Measurements from ENCODE around the gene WDR27.

The WDR27 gene

DNA sequence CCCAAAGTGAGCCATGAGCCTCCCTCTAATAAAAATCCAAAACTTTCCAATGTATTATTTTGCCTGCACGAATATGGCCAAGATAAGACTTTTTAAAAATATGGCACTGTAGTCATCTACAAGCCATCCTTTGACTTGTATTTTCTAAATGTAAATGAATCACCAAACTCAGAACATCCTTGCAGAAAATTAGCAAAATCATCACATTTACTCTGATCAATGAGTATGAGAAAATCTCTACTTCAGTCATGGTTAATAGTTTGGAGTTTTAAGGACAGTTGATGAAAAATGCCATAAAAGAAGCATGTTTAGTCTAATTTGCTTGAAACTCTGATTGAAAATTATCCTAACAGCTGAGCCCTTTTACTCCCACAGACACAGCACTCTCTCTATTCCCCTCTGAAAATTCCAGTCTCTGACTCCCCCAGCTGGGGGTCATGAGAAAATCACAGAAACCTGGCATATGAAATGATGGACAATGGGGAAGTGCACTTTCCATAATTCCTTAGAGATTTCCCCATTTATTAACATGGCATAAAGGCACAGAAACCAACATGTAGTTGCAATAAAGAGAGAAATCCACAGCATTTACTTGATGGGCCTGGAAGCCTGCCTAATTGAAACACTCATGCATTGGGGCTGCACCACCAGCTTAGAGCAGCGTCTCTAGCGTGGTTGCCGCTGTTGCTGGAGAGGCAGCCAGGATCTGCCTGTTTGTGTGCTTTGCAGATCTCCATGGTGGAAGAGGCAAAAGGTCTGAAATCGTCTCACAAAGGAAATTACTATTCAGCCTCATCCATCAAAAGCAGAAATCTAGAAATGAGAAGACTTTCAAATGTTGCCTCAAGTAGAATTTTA, 214.0 kb downstream of the WDR27 start:
- Histone ChIP-seq H3K27me3 (ENCODE audit: insufficient read depth, low read length, poor library complexity) (no peaks in the 10 kb centered on the region), H3K4me1 (ENCODE audit: control insufficient read depth, low read depth, low read length) (no peaks in the 10 kb centered on the region), H3K79me2 (ENCODE audit: control insufficient read depth, insufficient read depth, low read length) (no peaks in the 10 kb centered on the region), H3K4me2 (ENCODE audit: low read length) (no peak overlapping the region), H3K23ac (ENCODE audit: low read length) (no peak overlapping the region), H2BK120ac (ENCODE audit: low read depth, low read length) (no peak overlapping the region), H3K27ac (ENCODE audit: low read depth, low read length) (no peak overlapping the region), H3K9ac (ENCODE audit: low read length) (no peak overlapping the region), H3K36me3 (ENCODE audit: control insufficient read depth, insufficient read depth, low read length) (no peaks in the 10 kb centered on the region), H3K18ac (ENCODE audit: low read length) (no peak overlapping the region), H2BK5ac (ENCODE audit: low read length) (no peak overlapping the region), H4K5ac (ENCODE audit: low read length) (no peak overlapping the region), H3K4me3 (ENCODE audit: low read length) (no peak overlapping the region), H2AK5ac (ENCODE audit: low read length) (no peak overlapping the region), H3K4ac (ENCODE audit: low read depth, low read length) (no peak overlapping the region), H3K56ac (ENCODE audit: low read length) (no peak overlapping the region), H4K8ac (ENCODE audit: low read depth, low read length) (no peak overlapping the region), H3K79me1 (ENCODE audit: low read length) (no peaks in the 10 kb centered on the region), H2BK15ac (replicated peaks; ENCODE audit: low read depth) (no peak overlapping the region)
- peak; percentile 4 for DNase-seq
- WGBS (ENCODE audit: extremely low coverage, insufficient coverage, low lambda C conversion rate) = no CpG with 5 or more reads among the region's 5 CpGs

DNA sequence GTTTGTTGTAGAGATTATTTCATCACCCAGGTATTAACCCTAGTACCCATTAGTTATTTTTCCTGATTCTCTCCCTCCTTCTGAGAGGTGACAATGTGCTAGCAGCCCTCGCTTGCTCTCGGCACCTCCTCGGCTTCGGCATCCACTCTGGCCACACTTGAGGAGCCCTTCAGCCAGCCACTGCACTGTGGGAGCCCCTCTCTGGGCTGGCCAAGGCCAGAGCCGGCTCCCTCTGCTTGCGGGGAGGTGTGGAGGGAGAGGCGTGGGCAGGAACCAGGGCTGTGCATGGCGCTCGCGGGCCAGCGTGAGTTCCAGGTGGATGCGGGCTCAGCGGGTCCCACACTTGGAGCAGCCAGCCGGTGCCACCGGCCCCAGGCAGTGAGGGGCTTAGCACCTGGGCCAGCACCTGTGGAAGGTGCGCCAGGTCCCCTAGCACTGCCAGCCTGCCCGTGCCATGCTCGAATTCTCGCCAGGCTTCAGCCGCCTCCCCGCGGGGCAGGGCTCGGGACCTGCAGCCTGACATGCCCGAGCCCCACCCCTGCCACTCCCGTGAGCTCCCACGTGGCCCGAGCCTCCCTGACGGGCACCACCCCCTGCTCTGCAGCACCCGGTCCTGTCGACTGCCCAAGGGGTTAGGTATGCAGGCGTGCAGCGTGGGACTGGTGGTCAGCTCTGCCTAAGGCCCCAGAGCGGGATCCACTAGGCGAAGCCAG, 221.9 kb downstream of the WDR27 start:
- no peak overlapping the region for H3K4ac ChIP-seq (ENCODE audit: low read depth, low read length)
- no peaks in the 10 kb centered on the region for H3K27me3 ChIP-seq (ENCODE audit: insufficient read depth, low read length, poor library complexity)
- DNase-seq = no peak
- no peak overlapping the region for H4K5ac ChIP-seq (ENCODE audit: low read length)
- H2BK5ac ChIP-seq (ENCODE audit: low read length) = no peak overlapping the region
- WGBS (ENCODE audit: extremely low coverage, insufficient coverage, low lambda C conversion rate) = no CpG with 5 or more reads among the region's 34 CpGs
- no peaks in the 10 kb centered on the region for H3K79me1 ChIP-seq (ENCODE audit: low read length)
- no peak overlapping the region for H3K23ac ChIP-seq (ENCODE audit: low read length)
- no peak overlapping the region for H3K4me2 ChIP-seq (ENCODE audit: low read length)
- H3K18ac ChIP-seq (ENCODE audit: low read length) = no peak overlapping the region
- H3K9ac ChIP-seq (ENCODE audit: low read length) = no peak overlapping the region
- no peak overlapping the region for H3K27ac ChIP-seq (ENCODE audit: low read depth, low read length)
- H3K4me3 ChIP-seq (ENCODE audit: low read length) = no peak overlapping the region
- no peak overlapping the region for H2BK15ac ChIP-seq (replicated peaks; ENCODE audit: low read depth)
- H2AK5ac ChIP-seq (ENCODE audit: low read length) = no peak overlapping the region
- no peaks in the 10 kb centered on the region for H3K36me3 ChIP-seq (ENCODE audit: control insufficient read depth, insufficient read depth, low read length)
- H3K4me1 ChIP-seq (ENCODE audit: control insufficient read depth, low read depth, low read length) = no peaks in the 10 kb centered on the region
- no peaks in the 10 kb centered on the region for H3K79me2 ChIP-seq (ENCODE audit: control insufficient read depth, insufficient read depth, low read length)
- H2BK120ac ChIP-seq (ENCODE audit: low read depth, low read length) = no peak overlapping the region
- H4K8ac ChIP-seq (ENCODE audit: low read depth, low read length) = no peak overlapping the region
- H3K56ac ChIP-seq (ENCODE audit: low read length) = no peak overlapping the region

DNA sequence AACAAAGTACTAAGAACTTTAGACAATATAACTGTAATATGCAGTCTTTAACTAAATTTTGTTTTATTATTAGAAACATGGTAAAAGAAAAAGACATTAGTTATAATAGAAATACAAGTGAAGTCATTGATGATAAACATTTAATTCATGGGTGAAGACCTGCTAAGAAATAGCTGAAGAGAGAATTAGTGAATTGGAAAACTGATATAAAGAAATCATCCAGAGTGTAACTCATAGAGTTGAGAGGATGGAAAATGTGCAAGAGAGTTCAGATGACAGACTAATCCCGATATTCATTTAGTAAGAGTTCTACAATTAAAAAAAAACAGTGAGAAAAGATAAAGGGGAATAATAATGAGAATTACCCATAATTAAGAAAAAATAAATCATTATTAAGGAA, 227.5 kb downstream of the WDR27 start:
- Histone ChIP-seq H3K4me2 (ENCODE audit: low read length) (no peak overlapping the region), H4K5ac (ENCODE audit: low read length) (no peak overlapping the region), H3K56ac (ENCODE audit: low read length) (no peak overlapping the region), H2BK120ac (ENCODE audit: low read depth, low read length) (no peak overlapping the region), H2AK5ac (ENCODE audit: low read length) (no peak overlapping the region), H3K79me1 (ENCODE audit: low read length) (no peaks in the 10 kb centered on the region), H3K4me3 (ENCODE audit: low read length) (no peak overlapping the region), H3K9ac (ENCODE audit: low read length) (no peak overlapping the region), H2BK15ac (replicated peaks; ENCODE audit: low read depth) (no peak overlapping the region), H3K23ac (ENCODE audit: low read length) (no peak overlapping the region), H3K4me1 (ENCODE audit: control insufficient read depth, low read depth, low read length) (no peaks in the 10 kb centered on the region), H4K8ac (ENCODE audit: low read depth, low read length) (no peak overlapping the region), H3K27ac (ENCODE audit: low read depth, low read length) (no peak overlapping the region), H3K79me2 (ENCODE audit: control insufficient read depth, insufficient read depth, low read length) (no peaks in the 10 kb centered on the region), H3K18ac (ENCODE audit: low read length) (no peak overlapping the region), H3K4ac (ENCODE audit: low read depth, low read length) (no peak overlapping the region), H2BK5ac (ENCODE audit: low read length) (no peak overlapping the region), H3K27me3 (ENCODE audit: insufficient read depth, low read length, poor library complexity) (no peaks in the 10 kb centered on the region), H3K36me3 (ENCODE audit: control insufficient read depth, insufficient read depth, low read length) (no peaks in the 10 kb centered on the region)
- DNase-seq = no peak
- no CpG with 5 or more reads among the region's 1 CpG for WGBS (ENCODE audit: extremely low coverage, insufficient coverage, low lambda C conversion rate)

DNA sequence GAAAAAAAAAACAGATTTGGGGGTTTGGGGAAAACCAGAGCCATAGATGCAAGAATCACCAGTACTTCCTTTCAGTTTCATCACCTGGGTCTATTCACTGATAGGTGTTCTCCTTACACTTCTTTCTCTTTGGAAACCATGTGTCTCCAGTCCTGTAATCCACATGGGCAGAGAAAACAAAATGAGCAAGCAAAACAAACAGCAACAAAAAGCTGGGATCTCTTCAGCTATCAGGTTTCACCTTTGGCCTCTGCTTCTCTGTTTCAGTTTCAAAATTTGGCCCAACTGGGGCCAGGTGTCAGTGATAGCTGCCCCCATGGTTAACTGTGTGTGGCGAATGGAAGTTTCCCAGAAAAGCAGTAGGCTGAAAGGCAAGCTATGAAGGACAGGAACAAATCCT, 228.2 kb downstream of the WDR27 start:
- H3K18ac ChIP-seq (ENCODE audit: low read length) = no peak overlapping the region
- H3K23ac ChIP-seq (ENCODE audit: low read length) = no peak overlapping the region
- no peak overlapping the region for H2BK15ac ChIP-seq (replicated peaks; ENCODE audit: low read depth)
- H3K4me3 ChIP-seq (ENCODE audit: low read length) = no peak overlapping the region
- H3K27me3 ChIP-seq (ENCODE audit: insufficient read depth, low read length, poor library complexity) = no peaks in the 10 kb centered on the region
- no CpG with 5 or more reads among the region's 1 CpG for WGBS (ENCODE audit: extremely low coverage, insufficient coverage, low lambda C conversion rate)
- H3K79me1 ChIP-seq (ENCODE audit: low read length) = no peaks in the 10 kb centered on the region
- no peak overlapping the region for H4K5ac ChIP-seq (ENCODE audit: low read length)
- no peak overlapping the region for H2BK120ac ChIP-seq (ENCODE audit: low read depth, low read length)
- H3K4me2 ChIP-seq (ENCODE audit: low read length) = no peak overlapping the region
- no peaks in the 10 kb centered on the region for H3K36me3 ChIP-seq (ENCODE audit: control insufficient read depth, insufficient read depth, low read length)
- DNase-seq = no peak
- H3K4me1 ChIP-seq (ENCODE audit: control insufficient read depth, low read depth, low read length) = no peaks in the 10 kb centered on the region
- no peak overlapping the region for H3K9ac ChIP-seq (ENCODE audit: low read length)
- no peak overlapping the region for H3K56ac ChIP-seq (ENCODE audit: low read length)
- H3K79me2 ChIP-seq (ENCODE audit: control insufficient read depth, insufficient read depth, low read length) = no peaks in the 10 kb centered on the region
- no peak overlapping the region for H3K27ac ChIP-seq (ENCODE audit: low read depth, low read length)
- H3K4ac ChIP-seq (ENCODE audit: low read depth, low read length) = no peak overlapping the region
- H4K8ac ChIP-seq (ENCODE audit: low read depth, low read length) = no peak overlapping the region
- no peak overlapping the region for H2BK5ac ChIP-seq (ENCODE audit: low read length)
- H2AK5ac ChIP-seq (ENCODE audit: low read length) = no peak overlapping the region

DNA sequence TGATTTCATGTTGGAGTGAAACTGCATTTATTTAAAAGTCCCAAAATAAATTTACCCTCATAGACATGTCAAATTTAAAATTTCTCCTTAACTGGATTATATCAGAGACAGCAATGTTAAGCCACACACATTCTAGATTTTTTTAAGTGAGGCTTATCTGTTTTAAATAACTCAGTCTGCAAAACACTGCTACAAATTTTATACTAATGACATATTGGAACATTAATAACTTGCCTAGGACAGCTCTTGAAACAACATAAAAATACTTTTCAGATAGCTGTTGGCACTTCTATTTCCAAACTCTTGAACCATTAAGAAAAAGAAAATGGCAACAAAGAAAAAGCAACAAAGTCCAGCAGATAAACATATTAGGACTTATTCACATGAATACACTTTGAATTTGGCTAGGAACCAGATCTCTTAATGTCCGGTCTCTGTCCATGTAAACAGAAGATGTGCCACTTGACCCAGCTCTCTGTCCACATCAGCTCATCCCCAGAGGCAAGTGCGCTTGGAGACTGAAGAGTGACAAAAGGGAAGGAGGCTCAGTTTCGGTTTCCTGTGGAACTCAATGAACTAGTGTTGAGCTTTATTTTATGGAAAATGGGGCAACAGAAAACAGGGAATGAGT, 228.9 kb downstream of the WDR27 start:
- H3K4me3 ChIP-seq (ENCODE audit: low read length) = no peak overlapping the region
- H4K8ac ChIP-seq (ENCODE audit: low read depth, low read length) = no peak overlapping the region
- H3K27me3 ChIP-seq (ENCODE audit: insufficient read depth, low read length, poor library complexity) = no peaks in the 10 kb centered on the region
- H3K79me1 ChIP-seq (ENCODE audit: low read length) = no peaks in the 10 kb centered on the region
- WGBS (ENCODE audit: extremely low coverage, insufficient coverage, low lambda C conversion rate) = no CpG with 5 or more reads among the region's 3 CpGs
- H2BK120ac ChIP-seq (ENCODE audit: low read depth, low read length) = no peak overlapping the region
- no peak overlapping the region for H3K4me2 ChIP-seq (ENCODE audit: low read length)
- no peak overlapping the region for H4K5ac ChIP-seq (ENCODE audit: low read length)
- DNase-seq = no peak
- no peaks in the 10 kb centered on the region for H3K36me3 ChIP-seq (ENCODE audit: control insufficient read depth, insufficient read depth, low read length)
- H2BK5ac ChIP-seq (ENCODE audit: low read length) = no peak overlapping the region
- no peak overlapping the region for H3K27ac ChIP-seq (ENCODE audit: low read depth, low read length)
- no peak overlapping the region for H3K56ac ChIP-seq (ENCODE audit: low read length)
- H3K9ac ChIP-seq (ENCODE audit: low read length) = no peak overlapping the region
- H3K4me1 ChIP-seq (ENCODE audit: control insufficient read depth, low read depth, low read length) = no peaks in the 10 kb centered on the region
- H3K79me2 ChIP-seq (ENCODE audit: control insufficient read depth, insufficient read depth, low read length) = no peaks in the 10 kb centered on the region
- H3K4ac ChIP-seq (ENCODE audit: low read depth, low read length) = no peak overlapping the region
- H3K18ac ChIP-seq (ENCODE audit: low read length) = no peak overlapping the region
- no peak overlapping the region for H2AK5ac ChIP-seq (ENCODE audit: low read length)
- H3K23ac ChIP-seq (ENCODE audit: low read length) = no peak overlapping the region
- no peak overlapping the region for H2BK15ac ChIP-seq (replicated peaks; ENCODE audit: low read depth)
